Liver (tissue), 9 donors: ENCODE data around the gene SLC9C1. TPM values are rescaled to one million over a fixed set of nuclear protein-coding genes. Genes with fewer than 3 reads are reported as not detected.

Experiments used
- DNase-seq: peaks from one replicate; pipeline ENCODE4 v3.0.0-alpha.2; 2017; ENCODE audit warnings: low spot score
- H3K27ac ChIP-seq, 2 donors: one replicate each; pipeline ENCODE4 v1.7.0; 2013; ENCODE audit warnings: inconsistent platforms in 2 of 2, low read length in 2 of 2, control low read depth in 1 of 2, low read depth in 1 of 2, mild to moderate bottlenecking in 1 of 2
- H3K27me3 ChIP-seq, 4 donors: one replicate each; pipeline versions ENCODE4 v1.6.1 to v1.7.0; 2013; ENCODE audit warnings: low read length in 3 of 4, inconsistent platforms in 1 of 4, mild to moderate bottlenecking in 1 of 4, moderate library complexity in 1 of 4; ENCODE audit not compliant: control insufficient read depth in 4 of 4, insufficient read depth in 4 of 4
- H3K36me3 ChIP-seq, 4 donors: one replicate each; pipeline versions ENCODE4 v1.6.1 to v1.7.0; 2013; ENCODE audit warnings: low read length in 3 of 4, mild to moderate bottlenecking in 3 of 4, low read depth in 1 of 4, moderate library complexity in 1 of 4; ENCODE audit not compliant: control insufficient read depth in 4 of 4, insufficient read depth in 3 of 4
- H3K4me1 ChIP-seq, 4 donors: one replicate each; pipeline versions ENCODE4 v1.6.1 to v1.7.0; 2013; ENCODE audit warnings: low read length in 3 of 4, mild to moderate bottlenecking in 3 of 4, moderate library complexity in 1 of 4; ENCODE audit not compliant: control insufficient read depth in 4 of 4, insufficient read depth in 4 of 4
- H3K4me3 ChIP-seq, 3 donors: one replicate each; pipeline versions ENCODE4 v1.6.1 to v1.7.0; 2013; ENCODE audit warnings: low read length in 3 of 3, control low read depth in 1 of 3, low read depth in 1 of 3, mild to moderate bottlenecking in 1 of 3
- H3K9ac ChIP-seq, 2 donors: one replicate each; pipeline ENCODE4 v1.7.0; 2013; ENCODE audit warnings: low read length in 2 of 2, mild to moderate bottlenecking in 2 of 2, moderate library complexity in 2 of 2, control low read depth in 1 of 2, low read depth in 1 of 2
- H3K9me3 ChIP-seq, 4 donors: one replicate each; pipeline versions ENCODE4 v1.6.1 to v1.7.0; 2013; ENCODE audit warnings: low read length in 3 of 4; ENCODE audit not compliant: control insufficient read depth in 4 of 4
- ATF3 ChIP-seq: IDR thresholded peaks from 2 replicates; pipeline ENCODE4 v1.6.1; 2016; ENCODE audit warnings: antibody characterized with exemption
- CTCF ChIP-seq: fragments of 150-350 bp; IDR thresholded peaks from 2 replicates; pipeline ENCODE4 v1.5.1; 2017; ENCODE audit warnings: improper control_type of control experiment, low read depth, low read length; ENCODE audit not compliant: missing input control
- EGR1 ChIP-seq, 2 donors: IDR thresholded peaks; 2 replicates each; pipeline ENCODE4 v1.6.1; 2016 to 2018; ENCODE audit warnings: antibody characterized with exemption in 2 of 2, low read depth in 2 of 2
- FOXA1 ChIP-seq: IDR thresholded peaks from 2 replicates; pipeline ENCODE4 v1.6.1; 2016; ENCODE audit warnings: antibody characterized with exemption
- FOXA2 ChIP-seq: IDR thresholded peaks from 2 replicates; pipeline ENCODE4 v1.6.1; 2016; ENCODE audit warnings: antibody characterized with exemption
- GABPA ChIP-seq, 2 donors: IDR thresholded peaks in 1 of 2; conservative IDR thresholded peaks in 1 of 2; 2 replicates each; pipeline ENCODE4 v1.6.1; 2016; ENCODE audit warnings: antibody characterized with exemption in 2 of 2, mild to moderate bottlenecking in 1 of 2, moderate library complexity in 1 of 2
- HNF4A ChIP-seq, 2 donors: conservative IDR thresholded peaks; 2 replicates each; pipeline ENCODE4 v1.6.1; 2016; ENCODE audit warnings: antibody characterized with exemption in 2 of 2, mild to moderate bottlenecking in 2 of 2
- HNF4G ChIP-seq: IDR thresholded peaks from 2 replicates; pipeline ENCODE4 v1.6.1; 2016; ENCODE audit warnings: antibody characterized with exemption
- JUND ChIP-seq, 2 donors: IDR thresholded peaks; 2 replicates each; pipeline ENCODE4 v1.6.1; 2016; ENCODE audit warnings: antibody characterized with exemption in 2 of 2
- MAX ChIP-seq: IDR thresholded peaks from 2 replicates; pipeline ENCODE4 v1.6.1; 2016; ENCODE audit warnings: antibody characterized with exemption
- NR2F2 ChIP-seq: IDR thresholded peaks from 2 replicates; pipeline ENCODE4 v1.6.1; 2016; ENCODE audit warnings: antibody characterized with exemption
- RAD21 ChIP-seq, 2 donors: IDR thresholded peaks; 2 replicates each; pipeline ENCODE4 v1.6.1; 2016; ENCODE audit warnings: antibody characterized with exemption in 2 of 2, mild to moderate bottlenecking in 2 of 2
- REST ChIP-seq: IDR thresholded peaks from 2 replicates; pipeline ENCODE4 v1.6.1; 2016; ENCODE audit warnings: antibody characterized with exemption, mild to moderate bottlenecking
- RXRA ChIP-seq, 2 donors: IDR thresholded peaks; 2 replicates each; pipeline ENCODE4 v1.6.1; 2017 to 2018; ENCODE audit warnings: antibody characterized with exemption in 2 of 2, mild to moderate bottlenecking in 1 of 2
- SP1 ChIP-seq: IDR thresholded peaks from 2 replicates; pipeline ENCODE4 v1.6.1; 2018; ENCODE audit warnings: antibody characterized with exemption, mild to moderate bottlenecking
- TAF1 ChIP-seq: conservative IDR thresholded peaks from 2 replicates; pipeline ENCODE4 v1.6.1; 2016; ENCODE audit warnings: antibody characterized with exemption, mild to moderate bottlenecking
- YY1 ChIP-seq: IDR thresholded peaks from 2 replicates; pipeline ENCODE4 v1.6.1; 2016; ENCODE audit warnings: antibody characterized with exemption, mild to moderate bottlenecking
- ZBTB33 ChIP-seq: IDR thresholded peaks from 2 replicates; pipeline ENCODE4 v1.6.1; 2016; ENCODE audit warnings: antibody characterized with exemption
- whole genome bisulfite sequencing: extraction: QIAGEN DNeasy Blood & Tissue Kit; methylation state at CpG from one replicate; pipeline ENCODE4 v1.1.7; 2013; 5-methylcytosine and 5-hydroxymethylcytosine counted together
- polyA plus RNA-seq, 2 donors: library from polyadenylated mRNA; stranded (reverse) in 1 of 2; unstranded in 1 of 2; fragments of 200-250 nt in 1 of 2; fragments of >200 nt in 1 of 2; fragmentation: Nextera tagmentation in 1 of 2; extraction: Ambion mirVana in 1 of 2; gene quantifications; one replicate each; pipeline versions ENCODE4 v1.2.1 to v1.2.3, GENCODE V29; 2013 to 2015
- total RNA-seq, 2 donors: library from RNA; depleted of rRNA; stranded (reverse); fragments of >200 nt; gene quantifications; one replicate each; pipeline ENCODE4 v1.2.3, GENCODE V29; 2014
- donor health status: healthy.
- donor health status: healthy.
- donor health status: healthy.
- donor health status: healthy.
- donor health status: healthy.

SLC9C1 gene
- total and polyA plus RNA-seq, 4 donors = 0.28 TPM; not detected in 3

GRCh38 chr3:112131111-112131510 is 162.9 kb downstream of the SLC9C1 start:
- Histone ChIP-seq H3K4me1 (no peaks in the 10 kb centered on the region), H3K9ac (no peak overlapping the region), H3K9me3 (no peaks in the 10 kb centered on the region), H3K36me3 (no peaks in the 10 kb centered on the region), H3K27ac (no peak overlapping the region), H3K27me3 (peaks cover 0 to 8% (median under 1%) of the 10 kb centered on the region in 4 donors), H3K4me3 (no peak overlapping the region)
- no peak for DNase-seq
- 90% methylated on average over 3 of the region's 3 CpGs for WGBS
- no peak for TF ChIP-seq JUND (IDR thresholded peaks at IDR 0.05)
- no peak for TF ChIP-seq YY1
- no peak for TF ChIP-seq NR2F2
- no peak for TF ChIP-seq SP1
- TF ChIP-seq RXRA (IDR thresholded peaks at IDR 0.05) = no peak
- TF ChIP-seq FOXA1 = no peak
- no peak for TF ChIP-seq HNF4G
- no peak for TF ChIP-seq GABPA (IDR thresholded peaks at IDR 0.05 in 1 of 2, conservative IDR thresholded peaks at IDR 0.05 in 1 of 2)
- no peak for TF ChIP-seq HNF4A (conservative IDR thresholded peaks at IDR 0.05)
- no peak for TF ChIP-seq TAF1
- no peak for TF ChIP-seq EGR1 (IDR thresholded peaks at IDR 0.05; ENCODE audit: low read depth in 2 of 2)
- TF ChIP-seq REST = no peak
- TF ChIP-seq RAD21 (IDR thresholded peaks at IDR 0.05) = no peak
- no peak for TF ChIP-seq CTCF
- TF ChIP-seq MAX = no peak
- TF ChIP-seq ATF3 = no peak
- TF ChIP-seq FOXA2 = no peak
- TF ChIP-seq ZBTB33 = no peak
